Activated CD4-positive, alpha-beta T cell treated with anti-CD3 and anti-CD28 coated beads, Interleukin-2, amount 10 ng/mL, durations not matched to agents 24 days and 14 days (primary cell): Measurements from ENCODE around the gene SYTL1. TPM values are rescaled to one million over a fixed set of nuclear protein-coding genes. Genes with fewer than 3 reads are reported as not detected.

ENCODE experiments used
- DNase-seq: peaks from one replicate; pipeline ENCODE4 v3.0.0; 2022
- H3K27ac Mint-ChIP-seq: one replicate; pipeline ENCODE4 v1.8.0; 2022; ENCODE audit warnings: mild to moderate bottlenecking, mixed read lengths
- H3K27me3 Mint-ChIP-seq: one replicate; pipeline ENCODE4 v1.8.0; 2022; ENCODE audit warnings: mixed read lengths
- H3K36me3 Mint-ChIP-seq: one replicate; pipeline ENCODE4 v1.8.0; 2022; ENCODE audit warnings: low read depth, mild to moderate bottlenecking, mixed read lengths
- H3K4me1 Mint-ChIP-seq: one replicate; pipeline ENCODE4 v1.8.0; 2021; ENCODE audit warnings: mixed read lengths
- H3K4me3 Mint-ChIP-seq: one replicate; pipeline ENCODE4 v1.8.0; 2022; ENCODE audit warnings: mild to moderate bottlenecking, moderate library complexity, mixed read lengths
- H3K9me3 Mint-ChIP-seq: one replicate; pipeline ENCODE4 v1.8.0; 2021; ENCODE audit warnings: mixed read lengths
- intact Hi-C: fragments of 100-400 bp; cut with micrococcal nuclease; formaldehyde crosslinking; loops from one replicate; pipeline ENCODE4 v1.15.1; 2023
- total RNA-seq: library from RNA; stranded (reverse); gene quantifications from 2 replicates; pipeline ENCODE4 v1.2.3, GENCODE V29; 2022

The SYTL1 gene, protein sequence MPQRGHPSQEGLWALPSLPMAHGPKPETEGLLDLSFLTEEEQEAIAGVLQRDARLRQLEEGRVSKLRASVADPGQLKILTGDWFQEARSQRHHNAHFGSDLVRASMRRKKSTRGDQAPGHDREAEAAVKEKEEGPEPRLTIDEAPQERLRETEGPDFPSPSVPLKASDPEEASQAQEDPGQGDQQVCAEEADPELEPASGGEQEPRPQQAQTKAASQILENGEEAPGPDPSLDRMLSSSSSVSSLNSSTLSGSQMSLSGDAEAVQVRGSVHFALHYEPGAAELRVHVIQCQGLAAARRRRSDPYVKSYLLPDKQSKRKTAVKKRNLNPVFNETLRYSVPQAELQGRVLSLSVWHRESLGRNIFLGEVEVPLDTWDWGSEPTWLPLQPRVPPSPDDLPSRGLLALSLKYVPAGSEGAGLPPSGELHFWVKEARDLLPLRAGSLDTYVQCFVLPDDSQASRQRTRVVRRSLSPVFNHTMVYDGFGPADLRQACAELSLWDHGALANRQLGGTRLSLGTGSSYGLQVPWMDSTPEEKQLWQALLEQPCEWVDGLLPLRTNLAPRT
- 29.7 and 29.8 TPM in 2 replicates for total RNA-seq

DNA sequence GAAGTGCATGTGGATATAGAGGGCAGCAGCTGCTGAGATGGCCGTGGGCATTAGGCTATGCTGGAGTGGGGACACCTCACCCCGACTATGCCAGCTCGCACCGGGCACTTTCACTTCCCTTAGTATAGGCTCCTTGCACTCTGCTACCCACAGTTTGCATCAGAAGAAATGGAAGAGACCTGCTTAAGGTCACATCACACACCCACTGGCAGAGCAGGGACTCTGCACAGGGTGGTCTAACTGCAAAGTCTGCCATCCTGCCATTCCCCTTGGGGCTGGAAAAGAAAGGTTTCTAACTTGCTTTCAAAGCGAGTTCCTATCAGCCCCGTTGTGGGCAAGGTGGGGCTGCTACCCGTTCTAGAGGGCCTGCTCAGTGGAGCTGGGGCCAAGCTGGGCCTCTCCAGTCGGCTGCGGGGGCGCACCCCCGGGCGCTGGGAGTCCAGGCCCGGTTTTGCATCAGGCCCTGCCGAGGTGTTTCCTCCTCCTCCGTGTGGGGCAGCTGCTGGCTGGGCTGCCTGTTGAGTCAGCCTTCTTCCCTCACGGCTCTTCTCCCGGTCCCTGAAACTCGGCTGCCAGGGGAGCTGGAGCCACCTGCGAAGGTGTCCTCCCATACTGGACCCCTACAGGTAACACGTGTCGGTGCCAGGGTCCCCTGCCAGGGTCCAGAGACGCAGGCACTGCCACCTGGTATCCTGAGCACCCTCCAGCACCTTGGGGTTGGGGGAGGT, at the start of gene SYTL1:
Gene SYTL1 (plus strand): TSS at position 498 of the 728 bp plus-strand sequence. CDS start 3,313 bp downstream, outside the sequence.
- intact Hi-C loops, result loop anchor here (1.0 kb wide), 2 partner anchors 8 to 19 kb away; partner anchors contain the start of gene TMEM222
- Mint-ChIP-seq H3K27ac (peak within 1 kb of the TSS; percentile 87), H3K4me1 (peaks cover 59% of the 10 kb centered on the region), H3K9me3 (no peaks in the 10 kb centered on the region), H3K27me3 (no peaks in the 10 kb centered on the region), H3K4me3 (peak within 1 kb of the TSS; percentile 86), H3K36me3 (peaks cover 18% of the 10 kb centered on the region)
- DNase-seq, result peak; percentile 90

DNA sequence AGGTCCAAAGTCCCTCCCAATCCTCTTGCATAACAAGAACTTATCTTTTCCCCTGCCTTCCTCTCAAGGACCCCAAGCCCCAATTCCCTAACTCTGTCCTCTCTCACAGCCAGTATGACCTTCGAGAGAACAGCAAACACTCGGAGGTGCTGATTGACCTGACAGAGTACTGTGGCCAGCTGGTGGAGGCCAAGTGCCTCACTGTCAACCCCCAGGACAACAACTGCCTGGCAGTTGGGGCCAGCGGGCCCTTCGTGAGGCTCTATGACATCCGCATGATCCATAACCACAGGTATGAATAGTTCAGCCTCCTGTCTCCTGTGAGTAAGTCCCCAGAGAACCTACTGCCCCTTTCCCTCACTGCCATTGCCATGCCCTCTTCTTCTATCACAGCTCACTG, 49.7 kb upstream of the SYTL1 start:
- Mint-ChIP-seq H3K4me1 (no peaks in the 10 kb centered on the region), H3K4me3 (no peak overlapping the region), H3K27me3 (no peaks in the 10 kb centered on the region), H3K27ac (no peak overlapping the region), H3K36me3 (peaks cover 16% of the 10 kb centered on the region), H3K9me3 (no peaks in the 10 kb centered on the region)
- intact Hi-C loops, result no loop called here
- no peak for DNase-seq

DNA sequence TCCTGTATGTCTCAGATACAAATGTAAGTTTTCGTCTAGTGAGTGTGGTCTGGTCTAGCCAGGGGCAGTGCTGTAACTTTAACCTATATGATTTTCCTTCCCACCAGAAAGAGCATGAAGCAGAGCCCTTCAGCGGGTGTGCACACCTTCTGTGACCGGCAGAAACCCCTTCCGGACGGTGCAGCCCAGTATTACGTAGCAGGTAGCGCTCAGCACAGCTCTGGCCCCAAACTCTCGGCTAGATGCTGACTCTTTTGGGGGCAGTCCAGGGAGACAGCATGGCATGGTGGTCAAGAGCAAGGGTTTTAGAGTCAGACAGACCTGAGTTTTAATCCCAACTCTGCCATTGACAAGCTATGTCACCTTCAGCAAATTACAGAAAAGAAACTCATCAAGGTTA, 47.9 kb upstream of the SYTL1 start:
- intact Hi-C loops, result no loop called here
- Mint-ChIP-seq H3K36me3 (peaks cover 16% of the 10 kb centered on the region), H3K4me3 (no peak overlapping the region), H3K9me3 (no peaks in the 10 kb centered on the region), H3K27ac (no peak overlapping the region), H3K4me1 (no peaks in the 10 kb centered on the region), H3K27me3 (no peaks in the 10 kb centered on the region)
- DNase-seq, result no peak

DNA sequence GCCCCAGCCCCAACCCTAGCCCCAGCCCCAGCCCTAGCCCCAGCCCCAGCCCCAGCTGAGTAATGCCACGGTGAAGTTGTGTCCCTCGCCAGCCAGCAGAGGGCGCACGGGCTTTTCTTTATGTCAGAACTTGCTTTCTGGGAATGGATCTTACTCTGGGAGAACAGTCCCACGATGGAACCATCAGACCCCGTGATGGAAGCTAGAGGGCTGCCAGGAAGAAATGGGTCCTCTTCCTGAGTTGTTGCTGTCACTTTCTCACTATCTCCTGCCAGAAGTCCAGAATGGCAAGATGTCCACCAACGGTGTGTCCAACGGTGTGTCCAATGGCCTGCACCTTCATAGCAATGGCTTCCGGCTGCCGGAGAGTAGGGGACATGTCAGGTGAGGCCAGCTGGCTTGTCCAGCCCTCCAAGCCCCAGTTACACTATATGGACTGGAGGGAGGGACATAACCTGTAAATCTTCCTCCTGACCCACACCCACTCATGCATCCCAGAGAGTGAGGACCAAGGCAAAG, 45.0 kb upstream of the SYTL1 start:
- Mint-ChIP-seq H3K9me3 (no peaks in the 10 kb centered on the region), H3K4me1 (no peaks in the 10 kb centered on the region), H3K27ac (no peak overlapping the region), H3K36me3 (peaks cover 22% of the 10 kb centered on the region), H3K27me3 (no peaks in the 10 kb centered on the region), H3K4me3 (no peak overlapping the region)
- intact Hi-C loops, result loop anchor here (2.0 kb wide), 1 partner anchor 310 kb away; no protein-coding TSS in a partner anchor
- peak; percentile 90 for DNase-seq

DNA sequence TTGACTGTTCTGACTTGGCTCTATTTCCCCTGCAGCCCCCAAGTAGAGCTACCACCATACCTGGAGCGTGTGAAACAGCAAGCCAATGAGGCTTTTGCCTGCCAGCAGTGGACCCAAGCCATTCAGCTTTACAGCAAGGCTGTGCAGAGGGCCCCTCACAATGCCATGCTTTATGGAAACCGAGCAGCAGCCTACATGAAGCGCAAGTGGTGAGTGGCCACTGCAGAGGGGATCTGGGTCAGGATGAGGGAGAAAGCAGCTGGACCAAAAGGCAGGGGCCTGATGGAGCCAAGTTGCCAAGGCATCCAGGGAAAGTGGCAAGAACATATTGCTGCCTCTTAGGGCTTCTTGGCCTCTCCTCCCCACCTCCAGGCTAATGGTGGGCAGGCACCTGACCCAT, 43.9 kb upstream of the SYTL1 start:
- H3K27ac Mint-ChIP-seq, result no peak overlapping the region

DNA sequence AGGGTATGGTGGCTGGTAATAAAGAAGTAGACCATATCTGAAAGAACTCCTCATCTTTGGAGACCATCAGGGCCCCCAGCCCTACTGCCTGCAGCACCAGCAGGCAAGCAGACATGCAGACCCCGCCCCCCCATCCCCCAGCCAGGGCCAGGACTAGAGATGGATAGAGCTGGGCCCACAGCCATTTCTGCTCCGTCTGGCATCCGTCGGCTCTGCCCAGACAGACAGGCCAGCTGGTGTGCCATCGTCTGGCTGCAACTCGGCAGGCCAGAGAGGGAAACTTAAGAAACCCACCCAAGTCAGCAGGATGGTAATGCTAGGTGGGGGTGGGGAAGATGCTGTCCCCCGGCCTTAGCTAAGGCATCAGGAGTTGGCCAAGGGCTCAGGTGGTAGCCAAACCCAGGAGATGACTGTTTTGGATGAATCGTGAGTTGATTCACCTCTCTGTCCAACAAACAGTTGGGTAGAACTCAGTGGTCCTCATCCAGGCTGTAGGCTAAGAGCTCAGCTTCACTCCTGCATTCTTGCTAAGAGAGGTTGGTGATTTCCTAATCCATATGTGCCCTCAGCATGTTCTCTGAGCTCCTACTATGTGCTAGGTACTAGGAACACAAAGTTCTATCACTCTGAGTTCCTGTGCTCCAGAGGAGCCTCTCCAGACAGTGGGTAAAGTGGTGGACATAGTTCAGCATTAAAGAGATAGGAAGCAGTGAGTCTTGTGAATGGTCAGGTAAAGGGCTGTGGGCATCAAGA, 43.0 kb upstream of the SYTL1 start:
- Mint-ChIP-seq H3K27ac (no peak overlapping the region), H3K4me3 (no peak overlapping the region)

More for the DNA sequence above, 43.9 kb upstream of the SYTL1 start:
- Mint-ChIP-seq H3K27me3 (no peaks in the 10 kb centered on the region), H3K36me3 (peaks cover 22% of the 10 kb centered on the region), H3K4me1 (no peaks in the 10 kb centered on the region), H3K9me3 (no peaks in the 10 kb centered on the region), H3K4me3 (no peak overlapping the region)
- DNase-seq, result no peak
- intact Hi-C loops, result loop anchor here (2.0 kb wide), 1 partner anchor 309 kb away; no protein-coding TSS in a partner anchor

DNA sequence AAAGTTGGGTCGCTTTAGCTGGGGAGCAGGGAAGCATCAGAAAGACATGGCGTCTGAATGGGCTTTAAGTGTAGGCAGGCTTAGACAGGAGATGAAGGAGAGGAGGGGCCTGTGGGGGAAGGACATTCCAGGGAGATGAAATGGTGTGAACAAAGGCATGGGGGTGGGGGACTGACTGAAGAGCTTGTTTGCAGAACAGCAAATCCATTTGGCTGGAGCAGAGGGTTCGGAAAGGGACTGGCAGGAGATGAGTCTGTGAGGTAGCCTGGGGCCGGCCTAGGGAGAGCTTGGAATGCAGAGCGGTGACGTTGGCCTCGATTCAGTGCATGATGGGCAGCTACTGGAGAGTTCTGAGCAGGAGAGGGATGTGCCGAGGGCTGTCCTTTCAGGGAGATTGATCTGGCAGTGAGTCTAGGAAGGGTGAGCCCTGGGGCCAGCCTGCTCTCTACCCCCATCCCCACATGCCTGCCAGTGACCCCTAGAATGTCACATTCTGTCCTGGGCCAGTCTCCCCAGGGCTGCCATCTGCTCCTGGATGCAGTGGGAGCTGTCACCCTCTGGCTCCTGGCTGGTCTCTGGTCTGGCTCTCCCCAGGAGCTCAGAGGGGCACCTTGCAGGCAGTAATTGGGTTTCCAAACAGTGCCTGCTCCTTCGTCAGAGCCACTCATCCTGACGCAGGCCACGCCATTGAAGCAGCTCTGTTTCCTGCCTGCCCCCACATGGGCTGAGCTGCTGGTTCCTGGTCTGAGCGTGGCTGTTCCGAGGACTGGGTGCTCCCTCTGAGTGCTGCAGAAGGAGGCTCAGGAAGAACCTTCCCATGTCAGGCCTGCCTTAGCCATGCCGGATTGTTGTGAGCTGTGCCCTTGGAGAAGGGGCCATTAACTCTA, 42.2 kb upstream of the SYTL1 start:
- intact Hi-C loops, result loop anchor here (1.0 kb wide), 2 partner anchors 89 to 96 kb away; no protein-coding TSS in a partner anchor
- no peaks in the 10 kb centered on the region for H3K27me3 Mint-ChIP-seq
- H3K36me3 Mint-ChIP-seq, result peaks cover 19% of the 10 kb centered on the region
- no peak overlapping the region for H3K4me3 Mint-ChIP-seq
- no peaks in the 10 kb centered on the region for H3K9me3 Mint-ChIP-seq
- H3K4me1 Mint-ChIP-seq, result no peaks in the 10 kb centered on the region
- no peak for DNase-seq
- no peak overlapping the region for H3K27ac Mint-ChIP-seq

More for the DNA sequence above, 43.0 kb upstream of the SYTL1 start:
- Mint-ChIP-seq H3K36me3 (peaks cover 20% of the 10 kb centered on the region), H3K9me3 (no peaks in the 10 kb centered on the region), H3K27me3 (no peaks in the 10 kb centered on the region), H3K4me1 (no peaks in the 10 kb centered on the region)
- no peak for DNase-seq
- intact Hi-C loops, result no loop called here

DNA sequence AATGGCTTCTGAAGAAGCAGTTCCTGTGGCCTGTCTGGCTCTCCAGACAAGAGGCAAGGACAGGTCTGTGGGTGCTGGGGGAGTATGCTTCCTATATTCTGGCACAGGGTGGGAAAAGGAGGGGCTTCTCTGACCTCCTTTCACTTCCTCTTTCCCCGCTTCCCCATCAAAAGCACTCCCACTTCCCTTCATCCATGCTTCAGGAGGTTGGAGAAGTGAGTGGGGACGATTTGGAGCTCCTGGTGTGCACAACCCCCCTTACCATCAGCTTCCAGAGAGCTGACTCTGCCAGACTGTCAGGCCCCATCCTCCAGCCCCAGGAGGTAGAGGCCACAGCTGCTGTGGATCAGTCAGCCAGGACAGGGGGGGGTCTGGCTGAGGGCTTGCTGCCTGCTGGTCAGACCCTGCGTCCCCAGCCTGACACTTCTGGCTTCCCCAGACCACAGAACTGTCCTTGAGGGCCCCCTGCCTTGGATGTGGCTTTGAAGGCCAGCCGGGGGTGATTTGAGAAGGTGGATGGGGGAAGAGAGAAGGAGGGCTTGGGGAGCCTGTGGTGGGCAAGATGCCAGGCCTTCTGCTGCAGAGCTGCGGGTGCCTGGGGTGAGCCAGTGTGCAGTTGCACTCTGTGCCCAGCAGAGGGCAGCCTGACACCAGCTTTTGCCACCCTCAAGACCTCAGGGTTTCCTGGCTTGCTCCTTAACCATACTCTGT, 41.3 kb upstream of the SYTL1 start:
- Mint-ChIP-seq H3K4me1 (no peaks in the 10 kb centered on the region), H3K27me3 (no peaks in the 10 kb centered on the region), H3K36me3 (peaks cover 19% of the 10 kb centered on the region), H3K9me3 (no peaks in the 10 kb centered on the region), H3K4me3 (no peak overlapping the region), H3K27ac (no peak overlapping the region)
- intact Hi-C loops, result loop anchor here (1.0 kb wide), 2 partner anchors 88 to 95 kb away; no protein-coding TSS in a partner anchor
- DNase-seq, result peak; percentile 92

DNA sequence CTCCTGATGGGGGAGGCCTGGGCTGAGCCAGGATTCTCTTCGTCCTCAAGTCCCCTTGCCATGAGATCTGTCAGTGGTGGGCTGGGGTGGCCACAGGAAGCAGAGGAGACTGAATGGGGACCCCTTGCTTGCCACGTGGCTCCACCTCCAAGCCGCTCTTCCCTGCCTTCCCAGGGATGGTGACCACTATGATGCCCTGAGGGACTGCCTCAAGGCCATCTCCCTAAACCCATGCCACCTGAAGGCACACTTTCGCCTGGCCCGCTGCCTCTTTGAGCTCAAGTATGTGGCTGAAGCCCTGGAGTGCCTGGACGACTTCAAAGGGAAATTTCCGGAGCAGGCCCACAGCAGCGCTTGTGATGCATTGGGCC, 40.8 kb upstream of the SYTL1 start:
- Mint-ChIP-seq H3K4me3 (no peak overlapping the region), H3K36me3 (peaks cover 20% of the 10 kb centered on the region), H3K27me3 (no peaks in the 10 kb centered on the region), H3K9me3 (no peaks in the 10 kb centered on the region), H3K4me1 (no peaks in the 10 kb centered on the region), H3K27ac (no peak overlapping the region)
- DNase-seq, result no peak
- intact Hi-C loops, result no loop called here

DNA sequence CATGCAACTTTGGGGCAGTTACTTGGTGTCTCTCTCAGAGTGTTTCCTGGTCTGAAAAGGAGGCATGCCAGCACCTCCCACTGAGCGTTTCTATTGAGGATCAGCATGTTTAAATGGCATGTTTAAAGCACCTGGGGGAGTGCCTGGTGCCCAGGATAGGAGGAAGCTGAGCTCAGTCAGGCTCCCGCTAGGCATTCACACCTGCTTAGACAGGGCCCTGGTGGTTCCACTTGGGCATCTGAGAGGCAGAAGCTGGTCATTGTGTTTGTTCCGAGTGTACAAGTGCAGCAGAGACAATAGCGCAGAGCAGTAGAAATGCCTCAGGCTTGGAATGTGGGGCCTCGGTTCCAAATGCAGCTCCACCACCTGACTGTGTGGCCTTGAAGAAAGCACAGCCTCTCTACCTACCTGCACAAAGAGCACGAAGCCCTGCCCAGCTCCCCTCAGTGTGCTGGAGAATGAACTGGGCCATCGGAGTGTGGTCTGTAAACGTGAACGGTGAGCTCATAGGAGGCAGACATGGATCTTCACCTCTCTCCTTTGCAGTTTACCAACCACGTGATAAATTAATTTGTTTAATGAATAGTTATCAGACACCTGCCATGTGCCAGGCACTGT, 40.1 kb upstream of the SYTL1 start:
- Mint-ChIP-seq H3K4me1 (no peaks in the 10 kb centered on the region), H3K27me3 (no peaks in the 10 kb centered on the region), H3K9me3 (no peaks in the 10 kb centered on the region), H3K36me3 (peaks cover 20% of the 10 kb centered on the region), H3K27ac (no peak overlapping the region), H3K4me3 (no peak overlapping the region)
- no peak for DNase-seq
- intact Hi-C loops, result no loop called here

DNA sequence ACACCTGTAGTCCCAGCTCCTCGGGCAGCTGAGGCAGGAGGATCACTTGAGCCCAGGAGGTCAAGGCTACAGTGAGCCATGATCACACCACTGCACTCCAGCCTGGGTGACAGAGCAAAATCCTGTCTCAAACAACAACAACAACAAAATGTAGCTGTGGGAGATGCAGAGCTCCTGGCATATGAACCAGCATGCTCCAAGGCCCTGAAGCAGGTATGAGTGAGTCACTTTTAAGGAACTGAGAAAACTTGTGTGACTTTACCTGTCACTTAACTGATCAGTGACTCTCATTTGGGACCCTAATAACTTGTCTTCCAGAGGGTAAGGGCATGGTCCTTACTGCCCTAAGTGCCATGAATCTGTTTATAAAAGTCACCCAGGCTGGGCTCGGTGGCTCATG, 39.2 kb upstream of the SYTL1 start:
- Mint-ChIP-seq H3K4me1 (no peaks in the 10 kb centered on the region), H3K4me3 (no peak overlapping the region), H3K27ac (no peak overlapping the region), H3K36me3 (peaks cover 20% of the 10 kb centered on the region), H3K27me3 (no peaks in the 10 kb centered on the region), H3K9me3 (no peaks in the 10 kb centered on the region)
- no peak for DNase-seq
- intact Hi-C loops, result no loop called here

DNA sequence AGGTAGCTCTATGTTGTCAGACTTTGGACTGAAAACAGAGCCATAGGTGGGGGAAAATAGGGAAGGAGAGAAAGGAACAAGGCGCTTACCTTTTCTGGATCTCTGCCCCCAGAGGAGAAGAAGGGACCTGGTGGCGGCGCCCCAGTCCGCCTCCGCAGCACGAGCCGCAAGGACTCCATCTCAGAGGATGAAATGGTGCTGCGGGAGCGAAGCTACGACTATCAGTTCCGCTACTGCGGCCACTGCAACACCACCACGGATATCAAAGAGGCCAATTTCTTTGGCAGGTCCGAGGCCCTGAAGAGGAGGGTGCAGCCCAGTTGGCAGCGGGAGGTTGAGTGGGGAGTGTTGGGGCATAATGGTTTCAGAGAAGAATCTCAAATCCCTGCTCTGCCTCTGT, 38.3 kb upstream of the SYTL1 start:
- no peaks in the 10 kb centered on the region for H3K4me1 Mint-ChIP-seq
- H3K4me3 Mint-ChIP-seq, result no peak overlapping the region
- H3K9me3 Mint-ChIP-seq, result no peaks in the 10 kb centered on the region
- H3K36me3 Mint-ChIP-seq, result peaks cover 14% of the 10 kb centered on the region
- H3K27ac Mint-ChIP-seq, result no peak overlapping the region
- H3K27me3 Mint-ChIP-seq, result no peaks in the 10 kb centered on the region
- intact Hi-C loops, result no loop called here
- no peak for DNase-seq
